ENCODE measurements around the gene PON1. TPM values are rescaled to one million over a fixed set of nuclear protein-coding genes. Genes with fewer than 3 reads are reported as not detected.

The PON1 gene
- total RNA-seq, 1 donor from 2014 or later: not detected

GRCh38 chr7:95322396-95322795, 1.9 kb downstream of the PON1 start:
- no peak for TF ChIP-seq CTCF (IDR thresholded peaks at IDR 0.05; ENCODE audit: insufficient read depth, low read length, poor library complexity, severe bottlenecking)
- no peak overlapping the region for H3K4me3 ChIP-seq (ENCODE audit: low read depth, low read length)
- DNase-seq (ENCODE audit: low read depth): no peak
- H3K27me3 ChIP-seq (ENCODE audit: control insufficient read depth, insufficient read depth, low read length): peaks cover 4% of the 10 kb centered on the region
- no peaks in the 10 kb centered on the region for H3K36me3 ChIP-seq (ENCODE audit: control insufficient read depth, insufficient read depth, low read length)

GRCh38 chr7:95321720-95322119, 2.6 kb downstream of the PON1 start:
- DNase-seq (ENCODE audit: low read depth): no peak
- H3K27me3 ChIP-seq (ENCODE audit: control insufficient read depth, insufficient read depth, low read length): peaks cover 4% of the 10 kb centered on the region
- H3K36me3 ChIP-seq (ENCODE audit: control insufficient read depth, insufficient read depth, low read length): no peaks in the 10 kb centered on the region
- no peak for TF ChIP-seq CTCF (IDR thresholded peaks at IDR 0.05; ENCODE audit: insufficient read depth, low read length, poor library complexity, severe bottlenecking)
- no peak overlapping the region for H3K4me3 ChIP-seq (ENCODE audit: low read depth, low read length)

GRCh38 chr7:95320651-95321050, 3.7 kb downstream of the PON1 start:
- Histone ChIP-seq H3K4me3 (ENCODE audit: low read depth, low read length) (no peak overlapping the region), H3K27me3 (ENCODE audit: control insufficient read depth, insufficient read depth, low read length) (peaks cover 4% of the 10 kb centered on the region), H3K36me3 (ENCODE audit: control insufficient read depth, insufficient read depth, low read length) (no peaks in the 10 kb centered on the region)
- no peak for DNase-seq (ENCODE audit: low read depth)
- no peak for TF ChIP-seq CTCF (IDR thresholded peaks at IDR 0.05; ENCODE audit: insufficient read depth, low read length, poor library complexity, severe bottlenecking)

- DNase-seq (ENCODE audit: low read depth): no peak
- no peak for TF ChIP-seq CTCF (IDR thresholded peaks at IDR 0.05; ENCODE audit: insufficient read depth, low read length, poor library complexity, severe bottlenecking)
- H3K36me3 ChIP-seq (ENCODE audit: control insufficient read depth, insufficient read depth, low read length): no peaks in the 10 kb centered on the region
These were observed 4.8 kb downstream of the PON1 start for GRCh38 chr7:95319570-95319969.

GRCh38 chr7:95318501-95319100, 5.7 kb downstream of the PON1 start:
- no peak for TF ChIP-seq CTCF (IDR thresholded peaks at IDR 0.05; ENCODE audit: insufficient read depth, low read length, poor library complexity, severe bottlenecking)
- DNase-seq (ENCODE audit: low read depth): no peak
- no peaks in the 10 kb centered on the region for H3K27me3 ChIP-seq (ENCODE audit: control insufficient read depth, insufficient read depth, low read length)
- H3K36me3 ChIP-seq (ENCODE audit: control insufficient read depth, insufficient read depth, low read length): no peaks in the 10 kb centered on the region
- H3K4me3 ChIP-seq (ENCODE audit: low read depth, low read length): no peak overlapping the region

More at GRCh38 chr7:95319570-95319969, 4.8 kb downstream of the PON1 start:
- Histone ChIP-seq H3K27me3 (ENCODE audit: control insufficient read depth, insufficient read depth, low read length) (peaks cover 4% of the 10 kb centered on the region), H3K4me3 (ENCODE audit: low read depth, low read length) (no peak overlapping the region)

- no peak for DNase-seq (ENCODE audit: low read depth)
- Histone ChIP-seq H3K36me3 (ENCODE audit: control insufficient read depth, insufficient read depth, low read length) (no peaks in the 10 kb centered on the region), H3K4me3 (ENCODE audit: low read depth, low read length) (no peak overlapping the region), H3K27me3 (ENCODE audit: control insufficient read depth, insufficient read depth, low read length) (no peaks in the 10 kb centered on the region)
- no peak for TF ChIP-seq CTCF (IDR thresholded peaks at IDR 0.05; ENCODE audit: insufficient read depth, low read length, poor library complexity, severe bottlenecking)
These were observed 6.4 kb downstream of the PON1 start for GRCh38 chr7:95317966-95318365.
